HTR-8/SVneo (cell line): ENCODE data around the gene PKNOX2.

ENCODE experiments used
- DNase-seq: peaks from one replicate; pipeline ENCODE4 v3.0.0; 2011; ENCODE audit warnings: low spot score, mixed read lengths; ENCODE audit not compliant: insufficient read length
- FAIRE-seq: peaks from 2 replicates; lab custom pipeline; 2011; peaks lifted over from hg19 to GRCh38; lab: Jason Lieb, UNC

Gene PKNOX2

GRCh38 chr11:125170510-125171031 is 6.0 kb downstream of the PKNOX2 start:
- DNase-seq (no peak), FAIRE-seq (no peak)

- DNase-seq = no peak
- FAIRE-seq = no peak
These were observed 7.4 kb downstream of the PKNOX2 start for GRCh38 chr11:125171974-125172373.

- FAIRE-seq (no peak), DNase-seq (no peak)
These were observed 8.5 kb downstream of the PKNOX2 start for GRCh38 chr11:125173027-125173426.

- FAIRE-seq (no peak), DNase-seq (no peak)
These were observed 9.0 kb downstream of the PKNOX2 start for GRCh38 chr11:125173556-125173955.

GRCh38 chr11:125174057-125174456 is 9.5 kb downstream of the PKNOX2 start:
- FAIRE-seq = no peak
- DNase-seq = no peak

GRCh38 chr11:125174686-125175085 is 10.1 kb downstream of the PKNOX2 start:
- FAIRE-seq = no peak
- no peak for DNase-seq

- no peak for FAIRE-seq
These were observed 10.6 kb downstream of the PKNOX2 start for GRCh38 chr11:125175166-125175565.

GRCh38 chr11:125175896-125176575 is 11.5 kb downstream of the PKNOX2 start:
- DNase-seq = no peak
- no peak for FAIRE-seq

More at GRCh38 chr11:125175166-125175565, 10.6 kb downstream of the PKNOX2 start:
- DNase-seq = no peak

GRCh38 chr11:125176866-125177265 is 12.3 kb downstream of the PKNOX2 start:
- FAIRE-seq (no peak), DNase-seq (no peak)

- DNase-seq (no peak), FAIRE-seq (no peak)
These were observed 13.0 kb downstream of the PKNOX2 start for GRCh38 chr11:125177543-125177942.

- FAIRE-seq (no peak), DNase-seq (no peak)
These were observed 14.8 kb downstream of the PKNOX2 start for GRCh38 chr11:125179346-125179745.

- FAIRE-seq = no peak
- no peak for DNase-seq
These were observed 15.3 kb downstream of the PKNOX2 start for GRCh38 chr11:125179895-125180294.

- no peak for DNase-seq
- FAIRE-seq = no peak
These were observed 16.1 kb downstream of the PKNOX2 start for GRCh38 chr11:125180413-125181305.

- no peak for DNase-seq
- FAIRE-seq = no peak
These were observed 18.0 kb downstream of the PKNOX2 start for GRCh38 chr11:125182573-125182972.

GRCh38 chr11:125183641-125184040 is 19.1 kb downstream of the PKNOX2 start:
- no peak for FAIRE-seq
- DNase-seq = no peak

- DNase-seq = no peak
These were observed 23.5 kb downstream of the PKNOX2 start for GRCh38 chr11:125188021-125188420.

GRCh38 chr11:125190566-125190965 is 26.0 kb downstream of the PKNOX2 start:
- DNase-seq = no peak
- FAIRE-seq = no peak

More at GRCh38 chr11:125188021-125188420, 23.5 kb downstream of the PKNOX2 start:
- FAIRE-seq = no peak

- no peak for FAIRE-seq
- DNase-seq = no peak
These were observed 27.6 kb downstream of the PKNOX2 start for GRCh38 chr11:125192183-125192582.

GRCh38 chr11:125192717-125193415 is 28.3 kb downstream of the PKNOX2 start:
- FAIRE-seq = no peak

GRCh38 chr11:125193416-125193726 is 28.8 kb downstream of the PKNOX2 start:
- DNase-seq = no peak
- no peak for FAIRE-seq

More at GRCh38 chr11:125192717-125193415, 28.3 kb downstream of the PKNOX2 start:
- no peak for DNase-seq

- FAIRE-seq (no peak), DNase-seq (no peak)
These were observed 29.3 kb downstream of the PKNOX2 start for GRCh38 chr11:125193841-125194240.
